Natural killer cell (primary cell): ENCODE measurements around the gene PREX1. TPM values are rescaled to one million over a fixed set of nuclear protein-coding genes. Genes with fewer than 3 reads are reported as not detected.

Experiments used
- ATAC-seq, 3 donors: fragments of 150-1000 bp in 2 of 3; fragments of 200-7000 bp in 1 of 3; cut with Tn5 transposase; 1 replicate in 1 of 3; 2 replicates in 2 of 3; pipeline ENCODE4 v1.10.0; 2021; ENCODE audit warnings: mild to moderate bottlenecking in 2 of 3, moderate library complexity in 2 of 3
- DNase-seq, 2 donors: peaks; one replicate each; pipeline versions ENCODE4 v3.0.0 to v3.0.0-alpha.2; 2013 to 2021; ENCODE audit warnings: mixed read lengths in 1 of 2
- H3K27ac ChIP-seq: one replicate; pipeline ENCODE4 v1.5.1; 2013; ENCODE audit warnings: mild to moderate bottlenecking, low read length
- H3K27me3 ChIP-seq: one replicate; pipeline ENCODE4 v1.6.1; 2013; ENCODE audit warnings: low read length; ENCODE audit not compliant: control insufficient read depth, insufficient read depth
- H3K36me3 ChIP-seq: one replicate; pipeline ENCODE4 v1.6.1; 2013; ENCODE audit warnings: low read length; ENCODE audit not compliant: control insufficient read depth, insufficient read depth
- H3K4me1 ChIP-seq: one replicate; pipeline ENCODE4 v1.6.1; 2013; ENCODE audit warnings: low read length; ENCODE audit not compliant: control insufficient read depth, insufficient read depth
- H3K4me3 ChIP-seq: one replicate; pipeline ENCODE4 v1.5.1; 2013; ENCODE audit warnings: low read length
- H3K9me3 ChIP-seq: one replicate; pipeline ENCODE4 v1.6.1; 2013; ENCODE audit warnings: low read length; ENCODE audit not compliant: control insufficient read depth, insufficient read depth
- H3K27ac Mint-ChIP-seq, 2 donors: one replicate each; pipeline ENCODE4 v1.8.0; 2022; ENCODE audit warnings: mild to moderate bottlenecking in 2 of 2, mixed read lengths in 2 of 2, moderate library complexity in 1 of 2
- H3K27me3 Mint-ChIP-seq, 2 donors: one replicate each; pipeline ENCODE4 v1.8.0; 2022; ENCODE audit warnings: low read depth in 2 of 2, mixed read lengths in 2 of 2
- H3K36me3 Mint-ChIP-seq: one replicate; pipeline ENCODE4 v1.8.0; 2022; ENCODE audit warnings: mixed read lengths
- H3K4me1 Mint-ChIP-seq, 2 donors: one replicate each; pipeline ENCODE4 v1.8.0; 2022; ENCODE audit warnings: mixed read lengths in 2 of 2
- H3K4me3 Mint-ChIP-seq: one replicate; pipeline ENCODE4 v1.8.0; 2022; ENCODE audit warnings: mild to moderate bottlenecking, moderate library complexity, mixed read lengths
- H3K9me3 Mint-ChIP-seq, 2 donors: one replicate each; pipeline ENCODE4 v1.8.0; 2022; ENCODE audit warnings: mixed read lengths in 2 of 2
- WGBS: methylation state at CpG from one replicate; pipeline ENCODE4 v1.1.7; 2013; ENCODE audit warnings: missing lambda C conversion rate; ENCODE audit not compliant: insufficient coverage; 5-methylcytosine and 5-hydroxymethylcytosine counted together
- intact Hi-C: fragments of 100-400 bp; cut with micrococcal nuclease; formaldehyde crosslinking; loops from one replicate; pipeline ENCODE4 v1.14.2; 2022
- total RNA-seq, 4 donors: library from RNA; stranded (reverse); fragments of 120-200 nt in 1 of 4; gene quantifications; one replicate each; pipeline versions ENCODE4 v1.2.3 to v1.2.4, GENCODE V29; 2013 to 2022
- TF ChIP-seq, protein P1 (sequence below): fragments of 200-600 bp; IDR thresholded peaks from one replicate; pipeline ENCODE4 v1.8.0; 2022; ENCODE audit warnings: antibody characterized with exemption

Gene PREX1
- total RNA-seq, 3 donors from 2014 or later (not counting 1 experiment from before 2014, with no cell fraction given), result 382 to 392 (median 389) TPM

DNA sequence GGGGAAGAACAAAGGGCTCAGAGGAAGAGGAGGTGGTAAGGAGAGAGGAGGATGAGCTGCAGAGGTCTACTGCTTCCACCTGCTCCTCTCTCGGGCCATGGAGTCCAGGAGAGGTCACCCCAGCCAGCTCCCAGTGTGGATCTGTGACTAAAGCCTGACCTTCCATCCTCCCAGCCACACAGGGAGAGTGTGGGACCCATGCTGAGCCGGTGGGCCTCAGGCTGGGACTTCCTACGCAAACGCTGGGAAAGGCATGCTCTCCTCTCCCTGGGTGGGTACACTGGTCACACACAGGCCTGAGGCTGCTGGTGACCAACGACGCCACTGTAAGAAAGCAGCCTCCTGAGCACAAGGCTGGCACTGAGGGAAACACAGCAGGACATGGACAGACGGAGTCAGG, 111.3 kb downstream of the PREX1 start:
- TF ChIP-seq, protein P1, sequence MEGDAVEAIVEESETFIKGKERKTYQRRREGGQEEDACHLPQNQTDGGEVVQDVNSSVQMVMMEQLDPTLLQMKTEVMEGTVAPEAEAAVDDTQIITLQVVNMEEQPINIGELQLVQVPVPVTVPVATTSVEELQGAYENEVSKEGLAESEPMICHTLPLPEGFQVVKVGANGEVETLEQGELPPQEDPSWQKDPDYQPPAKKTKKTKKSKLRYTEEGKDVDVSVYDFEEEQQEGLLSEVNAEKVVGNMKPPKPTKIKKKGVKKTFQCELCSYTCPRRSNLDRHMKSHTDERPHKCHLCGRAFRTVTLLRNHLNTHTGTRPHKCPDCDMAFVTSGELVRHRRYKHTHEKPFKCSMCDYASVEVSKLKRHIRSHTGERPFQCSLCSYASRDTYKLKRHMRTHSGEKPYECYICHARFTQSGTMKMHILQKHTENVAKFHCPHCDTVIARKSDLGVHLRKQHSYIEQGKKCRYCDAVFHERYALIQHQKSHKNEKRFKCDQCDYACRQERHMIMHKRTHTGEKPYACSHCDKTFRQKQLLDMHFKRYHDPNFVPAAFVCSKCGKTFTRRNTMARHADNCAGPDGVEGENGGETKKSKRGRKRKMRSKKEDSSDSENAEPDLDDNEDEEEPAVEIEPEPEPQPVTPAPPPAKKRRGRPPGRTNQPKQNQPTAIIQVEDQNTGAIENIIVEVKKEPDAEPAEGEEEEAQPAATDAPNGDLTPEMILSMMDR, result no peak
- H3K36me3 ChIP-seq, result peaks cover 1% of the 10 kb centered on the region
- H3K4me3 ChIP-seq, result no peak overlapping the region
- ATAC-seq, result peak in 2 of 3 donors; percentile 3 to 5
- no peaks in the 10 kb centered on the region for H3K9me3 ChIP-seq
- no peaks in the 10 kb centered on the region for H3K9me3 Mint-ChIP-seq
- WGBS, result 47% methylated on average over 7 of the region's 7 CpGs
- intact Hi-C loops, result loop anchor here (2.0 to 5.0 kb wide), 4 partner anchors 28 to 191 kb away; no protein-coding TSS in a partner anchor
- peaks cover 87% of the 10 kb centered on the region for H3K4me1 ChIP-seq
- H3K27me3 ChIP-seq, result no peaks in the 10 kb centered on the region
- no peaks in the 10 kb centered on the region for H3K27me3 Mint-ChIP-seq
- peaks cover 91 to 95% of the 10 kb centered on the region in 2 donors for H3K4me1 Mint-ChIP-seq
- DNase-seq, result no peak
- H3K27ac Mint-ChIP-seq, result peak overlapping the region; percentile 91 to 95
- H3K36me3 Mint-ChIP-seq, result peaks cover 7% of the 10 kb centered on the region
- H3K27ac ChIP-seq, result peak overlapping the region; percentile 73
- H3K4me3 Mint-ChIP-seq, result peak overlapping the region; percentile 88

DNA sequence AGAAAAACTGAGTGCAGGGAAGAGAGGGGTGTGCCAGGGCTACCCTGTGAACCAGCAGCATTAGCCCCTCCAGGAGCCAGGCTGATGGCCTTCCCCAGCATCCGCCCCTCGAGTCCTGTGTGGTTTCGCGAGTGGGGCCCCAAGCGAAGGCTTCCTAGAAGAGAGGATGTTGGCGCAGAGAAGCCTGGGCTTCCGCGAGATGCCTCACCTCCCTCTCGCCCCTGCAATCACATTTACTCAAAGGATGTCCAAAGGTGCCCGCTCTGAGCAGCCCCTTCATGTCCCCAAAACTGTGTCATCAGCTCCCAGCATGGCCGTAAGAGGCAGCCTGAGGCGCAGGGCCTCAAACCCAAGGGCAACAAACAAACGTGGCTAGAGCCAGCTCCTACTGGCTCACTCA, 111.7 kb downstream of the PREX1 start:
- no peaks in the 10 kb centered on the region for H3K27me3 ChIP-seq
- ATAC-seq (peak; percentile 34 to 57 (median 50)), DNase-seq (peak; percentile 53 to 67)
- H3K27ac ChIP-seq, result peak overlapping the region; percentile 73
- Mint-ChIP-seq H3K27ac (peak overlapping the region; percentile 91 to 95), H3K4me3 (peak overlapping the region; percentile 88), H3K36me3 (peaks cover 4% of the 10 kb centered on the region), H3K4me1 (peaks cover 91 to 95% of the 10 kb centered on the region in 2 donors), H3K27me3 (no peaks in the 10 kb centered on the region), H3K9me3 (no peaks in the 10 kb centered on the region)
- TF ChIP-seq, protein P1, result no peak
- no peaks in the 10 kb centered on the region for H3K9me3 ChIP-seq
- peaks cover 87% of the 10 kb centered on the region for H3K4me1 ChIP-seq
- H3K4me3 ChIP-seq, result no peak overlapping the region
- intact Hi-C loops, result loop anchor here (2.0 to 5.0 kb wide), 4 partner anchors 27 to 191 kb away; no protein-coding TSS in a partner anchor
- H3K36me3 ChIP-seq, result peaks cover 1% of the 10 kb centered on the region
- 7% methylated on average over 13 of the region's 13 CpGs for WGBS

DNA sequence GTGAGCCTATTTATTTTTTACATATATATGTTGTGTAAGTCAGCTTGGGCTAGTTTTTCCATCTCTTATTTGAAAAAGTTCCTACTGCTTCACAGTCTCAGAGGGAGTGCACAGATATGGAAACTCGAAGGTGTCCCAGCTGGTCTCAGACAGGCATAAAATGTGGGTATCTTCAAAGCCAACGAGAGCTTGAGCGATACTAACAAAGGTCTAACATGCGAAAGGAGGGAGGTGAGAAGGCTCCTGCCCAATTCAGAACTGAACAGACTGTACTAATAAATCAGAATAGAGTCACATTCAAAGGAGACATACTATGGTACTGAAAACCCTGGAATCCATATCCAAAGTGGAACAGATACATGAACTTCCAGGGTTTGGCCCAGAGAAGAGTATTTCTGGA, 113.0 kb downstream of the PREX1 start:
- Histone ChIP-seq H3K9me3 (no peaks in the 10 kb centered on the region), H3K27me3 (no peaks in the 10 kb centered on the region), H3K36me3 (peaks cover 14% of the 10 kb centered on the region), H3K4me3 (no peak overlapping the region), H3K27ac (no peak overlapping the region), H3K4me1 (peaks cover 87% of the 10 kb centered on the region)
- peak overlapping the region; percentile 88 for H3K4me3 Mint-ChIP-seq
- H3K36me3 Mint-ChIP-seq, result no peaks in the 10 kb centered on the region
- peak overlapping the region; percentile 91 to 95 for H3K27ac Mint-ChIP-seq
- WGBS, result 100% methylated on average over 4 of the region's 4 CpGs
- intact Hi-C loops, result loop anchor here (1.0 to 5.0 kb wide), 3 partner anchors 9 to 193 kb away; no protein-coding TSS in a partner anchor
- no peaks in the 10 kb centered on the region for H3K27me3 Mint-ChIP-seq
- peaks cover 89 to 95% of the 10 kb centered on the region in 2 donors for H3K4me1 Mint-ChIP-seq
- TF ChIP-seq, protein P1, result no peak
- DNase-seq (no peak), ATAC-seq (no peak)
- H3K9me3 Mint-ChIP-seq, result no peaks in the 10 kb centered on the region
